ENCODE measurements around the gene BHLHE41.

Gene BHLHE41

GRCh38 chr12:26091822-26092221, 33.0 kb downstream of the BHLHE41 start:
- Mint-ChIP-seq H3K4me1 (ENCODE audit: low read depth) (peaks cover 2% of the 10 kb centered on the region), H3K4me3 (no peak overlapping the region), H3K27ac (no peak overlapping the region), H3K36me3 (ENCODE audit: low read depth) (no peaks in the 10 kb centered on the region), H3K9me3 (no peaks in the 10 kb centered on the region), H3K27me3 (no peaks in the 10 kb centered on the region)
- no peak for DNase-seq

DNA sequence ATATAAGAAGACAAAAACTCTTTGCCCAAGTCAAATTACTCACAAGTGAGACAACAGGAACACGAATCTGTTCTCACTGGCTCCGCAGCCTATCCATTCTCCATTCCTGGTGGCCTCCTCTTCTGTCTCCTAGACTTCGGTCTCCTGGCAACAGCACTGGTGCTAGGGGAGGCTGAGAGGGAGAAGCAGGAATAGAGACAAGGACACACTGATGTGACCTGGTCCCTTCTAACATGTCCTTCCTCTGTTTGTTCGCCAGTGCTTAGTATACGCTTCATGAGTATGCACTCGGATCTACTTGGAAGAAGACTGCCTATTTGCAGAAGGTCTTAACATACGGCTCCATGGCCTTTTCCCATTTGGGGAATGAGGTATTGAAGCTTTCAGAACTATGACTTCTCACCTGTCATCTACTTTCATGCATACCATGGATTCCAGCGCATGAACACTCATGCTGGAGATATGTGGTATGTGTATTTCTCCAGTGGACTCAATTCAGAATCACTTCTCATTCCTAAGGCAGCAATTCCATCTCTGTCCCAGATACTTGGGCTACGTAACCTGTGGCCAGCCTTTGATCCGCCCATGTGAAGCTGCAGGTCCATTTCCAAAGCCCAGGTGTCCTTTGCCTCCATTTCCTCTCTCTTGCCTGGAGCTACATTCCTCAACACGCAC, 33.9 kb downstream of the BHLHE41 start:
- no peak overlapping the region for H3K4me3 Mint-ChIP-seq
- no peaks in the 10 kb centered on the region for H3K36me3 Mint-ChIP-seq (ENCODE audit: low read depth)
- no peak overlapping the region for H3K27ac Mint-ChIP-seq
- no peak for DNase-seq
- H3K27me3 Mint-ChIP-seq, result no peaks in the 10 kb centered on the region
- peaks cover 2% of the 10 kb centered on the region for H3K4me1 Mint-ChIP-seq (ENCODE audit: low read depth)
- H3K9me3 Mint-ChIP-seq, result no peaks in the 10 kb centered on the region

GRCh38 chr12:26088998-26089397, 35.8 kb downstream of the BHLHE41 start:
- Mint-ChIP-seq H3K4me3 (no peak overlapping the region), H3K27me3 (no peaks in the 10 kb centered on the region), H3K9me3 (no peaks in the 10 kb centered on the region), H3K4me1 (ENCODE audit: low read depth) (peaks cover 2% of the 10 kb centered on the region), H3K36me3 (ENCODE audit: low read depth) (no peaks in the 10 kb centered on the region), H3K27ac (no peak overlapping the region)
- no peak for DNase-seq

DNA sequence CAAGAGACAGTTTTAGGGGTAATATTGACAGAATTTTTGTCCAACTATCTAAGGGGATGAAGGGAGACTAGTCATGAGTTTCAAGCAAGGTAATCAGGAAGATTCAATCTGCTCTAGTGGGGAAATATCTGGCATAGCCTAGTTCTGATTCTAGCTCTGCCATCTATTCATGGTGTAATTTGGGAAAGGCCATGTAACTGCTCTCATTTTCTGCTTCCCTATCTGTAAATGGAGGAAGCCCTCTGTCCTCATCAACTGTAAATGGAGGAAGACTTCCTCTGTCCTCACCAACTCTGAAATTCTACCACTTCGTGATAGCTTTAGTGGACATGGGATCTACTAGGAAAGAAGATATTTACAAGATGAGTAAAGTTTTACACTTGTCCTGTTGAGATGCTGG, 37.9 kb downstream of the BHLHE41 start:
- Mint-ChIP-seq H3K27me3 (no peaks in the 10 kb centered on the region), H3K4me3 (no peak overlapping the region), H3K4me1 (ENCODE audit: low read depth) (no peaks in the 10 kb centered on the region), H3K27ac (no peak overlapping the region), H3K9me3 (peaks cover 5% of the 10 kb centered on the region), H3K36me3 (ENCODE audit: low read depth) (no peaks in the 10 kb centered on the region)
- no peak for DNase-seq

DNA sequence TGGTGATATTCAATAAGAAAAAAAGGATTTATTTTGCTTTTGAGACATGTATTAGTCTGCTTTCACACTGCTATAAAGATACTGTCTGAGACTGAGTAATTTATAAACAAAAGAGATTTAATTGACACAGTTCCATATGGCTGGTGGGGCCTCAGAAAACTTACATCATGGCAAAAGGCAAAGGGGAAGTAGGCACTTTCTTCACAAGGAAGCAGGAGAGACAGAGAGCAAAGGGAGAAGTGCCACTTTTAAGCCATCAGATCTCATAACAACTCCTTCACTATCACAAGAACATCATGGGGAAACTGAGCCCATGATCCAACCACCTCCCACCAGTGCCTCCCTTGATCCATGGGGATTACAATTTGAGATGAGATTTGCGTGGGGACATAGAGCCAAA, 43.9 kb downstream of the BHLHE41 start:
- H3K27me3 Mint-ChIP-seq, result peaks cover 3% of the 10 kb centered on the region
- H3K9me3 Mint-ChIP-seq, result peaks cover 5% of the 10 kb centered on the region
- no peak overlapping the region for H3K4me3 Mint-ChIP-seq
- no peak for DNase-seq
- no peak overlapping the region for H3K27ac Mint-ChIP-seq
- no peaks in the 10 kb centered on the region for H3K36me3 Mint-ChIP-seq (ENCODE audit: low read depth)
- no peaks in the 10 kb centered on the region for H3K4me1 Mint-ChIP-seq (ENCODE audit: low read depth)

DNA sequence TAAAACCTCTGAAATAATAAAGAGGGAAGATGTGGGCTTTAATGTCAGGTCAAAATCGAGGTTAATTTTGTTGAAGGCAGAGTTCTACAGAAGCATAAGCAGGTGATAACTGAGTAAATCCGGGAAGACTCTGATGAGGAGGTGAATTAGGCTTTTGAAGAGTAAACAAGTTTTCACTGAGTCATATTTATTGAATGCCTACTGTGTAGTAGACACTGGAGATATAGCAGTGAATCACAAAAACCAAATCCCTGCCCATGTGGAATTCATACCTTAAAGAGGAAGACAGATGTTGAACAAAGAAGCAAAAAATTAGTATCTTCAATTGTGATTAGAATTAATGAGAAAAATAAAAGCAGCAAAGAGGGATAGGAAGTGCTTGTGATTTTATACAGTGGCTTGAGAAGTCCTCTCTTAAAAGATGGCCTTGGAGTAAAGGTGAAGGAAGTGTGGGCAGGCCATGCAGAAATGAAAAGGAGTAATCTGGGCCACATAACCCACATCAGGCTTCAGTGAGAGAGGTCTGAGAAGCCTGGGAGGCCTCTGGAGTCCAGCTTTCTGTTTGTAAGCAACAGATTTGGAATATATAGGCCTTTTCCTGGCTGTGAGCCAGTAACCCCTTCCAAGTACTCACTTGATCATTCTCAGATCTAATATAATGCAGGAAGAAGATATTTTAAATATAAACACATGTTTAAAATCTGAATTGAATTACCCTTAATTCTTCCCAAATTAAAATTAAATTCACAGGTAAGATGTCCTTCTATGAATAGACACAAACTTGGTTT, 46.7 kb downstream of the BHLHE41 start:
- Mint-ChIP-seq H3K4me3 (no peak overlapping the region), H3K36me3 (ENCODE audit: low read depth) (no peaks in the 10 kb centered on the region), H3K4me1 (ENCODE audit: low read depth) (no peaks in the 10 kb centered on the region), H3K27ac (no peak overlapping the region), H3K27me3 (peaks cover 3% of the 10 kb centered on the region), H3K9me3 (peaks cover 5% of the 10 kb centered on the region)
- no peak for DNase-seq
